Measurements from ENCODE around the gene TMEM234. TPM values are rescaled to one million over a fixed set of nuclear protein-coding genes. Genes with fewer than 3 reads are reported as not detected.

Gene TMEM234
- total and polyA plus RNA-seq, 2 of the 13 experiments (the other 11 are each of a cell fraction or from before 2014, with no cell fraction given): 6.1 to 9.0 TPM

- TF ChIP-seq DPF2 (CRISPR knock-in tag; IDR thresholded peaks at IDR 0.05; ENCODE audit: borderline replicate concordance, low read depth) (no peak), PATZ1 (CRISPR knock-in tag; IDR thresholded peaks at IDR 0.05) (peak; percentile 73), SAP130 (CRISPR knock-in tag; IDR thresholded peaks at IDR 0.05; ENCODE audit: low read depth) (peak; percentile 75), PCBP2 (optimal IDR thresholded peaks at IDR 0.05; ENCODE audit: low read depth, low read length, poor library complexity, severe bottlenecking) (no peak), KAT2B (IDR thresholded peaks at IDR 0.05; ENCODE audit: borderline replicate concordance, low read depth, low read length) (no peak), RFX5 (IDR thresholded peaks at IDR 0.05; ENCODE audit: low read depth, low read length) (peak; percentile 47; the same call in 1 of the 2 replicates), ZNF749 (CRISPR knock-in tag; IDR thresholded peaks at IDR 0.05; ENCODE audit: borderline replicate concordance) (0 out of 2 replicates have a peak, but pooled peaks have one; percentile 47), KDM3A (CRISPR knock-in tag; IDR thresholded peaks at IDR 0.05; ENCODE audit: low read depth) (peak; percentile 84; the same call in 1 of the 2 replicates), ZNF235 (CRISPR knock-in tag; IDR thresholded peaks at IDR 0.05; ENCODE audit: borderline replicate concordance) (no peak), AGO1 (IDR thresholded peaks at IDR 0.05; ENCODE audit: low read depth, low read length, poor library complexity, severe bottlenecking) (no peak), ZNF33B (CRISPR knock-in tag; IDR thresholded peaks at IDR 0.05) (no peak; the same call in 1 of the 2 replicates), XRCC5 (optimal IDR thresholded peaks at IDR 0.05; ENCODE audit: low read length) (peak; percentile 84), ZNF251 (CRISPR knock-in tag; IDR thresholded peaks at IDR 0.05) (no peak), ZNF83 (CRISPR knock-in tag; IDR thresholded peaks at IDR 0.05; ENCODE audit: borderline replicate concordance) (no peak), ZNF75D (CRISPR knock-in tag; IDR thresholded peaks at IDR 0.05; ENCODE audit: borderline replicate concordance) (no peak), ZNF644 (CRISPR knock-in tag; IDR thresholded peaks at IDR 0.05; ENCODE audit: low read depth) (no peak), ZNF577 (CRISPR knock-in tag; IDR thresholded peaks at IDR 0.05; ENCODE audit: borderline replicate concordance, low read depth) (no peak), ZNF704 (CRISPR knock-in tag; IDR thresholded peaks at IDR 0.05; ENCODE audit: borderline replicate concordance) (no peak), RBFOX2 (IDR thresholded peaks at IDR 0.05; ENCODE audit: low read depth, low read length) (no peak), RARA (CRISPR knock-in tag; IDR thresholded peaks at IDR 0.05) (peak; percentile 58), MTERF4 (CRISPR knock-in tag; IDR thresholded peaks at IDR 0.05) (peak; percentile 54; the same call in 1 of the 2 replicates), IRF2 (CRISPR knock-in tag; IDR thresholded peaks at IDR 0.05) (peak; percentile 58; the same call in 1 of the 2 replicates)
Measured at GRCh38 chr1:32247983-32248889, 26.1 kb upstream of the TMEM234 start (continued).
